CD14-positive monocyte (primary cell): ENCODE results near the gene NSG1. TPM values are rescaled to one million over a fixed set of nuclear protein-coding genes. Genes with fewer than 3 reads are reported as not detected.

Experiments used
- DNase-seq, 3 donors: peaks; one replicate each; pipeline ENCODE4 v3.0.0-alpha.2; 2011 to 2022
- H2AFZ ChIP-seq: 2 replicates; pipeline ENCODE4 v1.6.0; 2012; ENCODE audit warnings: mild to moderate bottlenecking, low read depth, low read length, inconsistent platforms; ENCODE audit not compliant: insufficient read depth, poor library complexity, severe bottlenecking
- H3K27ac ChIP-seq, 2 donors: 1 replicate in 1 of 2; 2 replicates in 1 of 2; pipeline ENCODE4 v1.5.1; 2012 to 2013; ENCODE audit warnings: low read length in 2 of 2, control low read depth in 1 of 2, inconsistent platforms in 1 of 2, low read depth in 1 of 2, mild to moderate bottlenecking in 1 of 2
- H3K27me3 ChIP-seq, 2 donors: one replicate each; pipeline versions ENCODE4 v1.6.0 to v1.6.1; 2011 to 2013; ENCODE audit warnings: low read length in 2 of 2; ENCODE audit not compliant: control insufficient read depth in 2 of 2, insufficient read depth in 2 of 2
- H3K36me3 ChIP-seq, 2 donors: replicated peaks in 1 of 2; 1 replicate in 1 of 2; 2 replicates in 1 of 2; pipeline versions ENCODE4 v1.5.1 to v1.6.1; 2012 to 2013; ENCODE audit warnings: low read length in 2 of 2, control low read depth in 1 of 2, inconsistent platforms in 1 of 2, mild to moderate bottlenecking in 1 of 2; ENCODE audit not compliant: insufficient read depth in 2 of 2, control insufficient read depth in 1 of 2
- H3K4me1 ChIP-seq, 2 donors: 1 replicate in 1 of 2; 2 replicates in 1 of 2; pipeline versions ENCODE4 v1.5.1 to v1.6.1; 2012 to 2013; ENCODE audit warnings: low read length in 2 of 2, control low read depth in 1 of 2, inconsistent platforms in 1 of 2, mild to moderate bottlenecking in 1 of 2, moderate library complexity in 1 of 2; ENCODE audit not compliant: insufficient read depth in 2 of 2, control insufficient read depth in 1 of 2
- H3K4me2 ChIP-seq: replicated peaks from 2 replicates; pipeline ENCODE3; 2012; ENCODE audit warnings: low read length, moderate library complexity, mild to moderate bottlenecking; ENCODE audit not compliant: poor library complexity, severe bottlenecking; ENCODE audit errors: extremely low read depth
- H3K4me3 ChIP-seq, 3 experiments: fragments of 200-600 bp in 1 of 3; sonication (generic) in 1 of 3; replicated peaks in 1 of 3; 1 replicate in 2 of 3; 2 replicates in 1 of 3; pipeline ENCODE4 v1.5.1; 2011 to 2013; ENCODE audit warnings: low read length in 3 of 3, mild to moderate bottlenecking in 3 of 3, control low read depth in 2 of 3, low read depth in 2 of 3, inconsistent platforms in 1 of 3, moderate library complexity in 1 of 3
- H3K79me2 ChIP-seq: 2 replicates; pipeline ENCODE4 v1.6.0; 2012; ENCODE audit warnings: mild to moderate bottlenecking, control low read depth, inconsistent platforms, low read length, moderate library complexity; ENCODE audit not compliant: insufficient read depth
- H3K9ac ChIP-seq: 2 replicates; pipeline ENCODE4 v1.6.0; 2017; ENCODE audit warnings: low read length, mild to moderate bottlenecking; ENCODE audit not compliant: insufficient read depth, poor library complexity, severe bottlenecking
- H3K9me3 ChIP-seq, 2 donors: replicated peaks in 1 of 2; 1 replicate in 1 of 2; 2 replicates in 1 of 2; pipeline versions ENCODE4 v1.5.1 to v1.6.1; 2012 to 2013; ENCODE audit warnings: low read length in 2 of 2, control low read depth in 1 of 2; ENCODE audit not compliant: control insufficient read depth in 1 of 2, insufficient read depth in 1 of 2
- H4K20me1 ChIP-seq: 2 replicates; pipeline ENCODE4 v1.6.0; 2012; ENCODE audit warnings: mild to moderate bottlenecking, low read length, control low read depth, moderate library complexity; ENCODE audit not compliant: insufficient read depth
- H3K27ac Mint-ChIP-seq, 7 donors: one replicate each; pipeline ENCODE4 v1.8.0; 2020; ENCODE audit warnings: mild to moderate bottlenecking in 7 of 7, mixed read lengths in 7 of 7, moderate library complexity in 6 of 7, inconsistent platforms in 2 of 7
- H3K27me3 Mint-ChIP-seq, 3 donors: one replicate each; pipeline ENCODE4 v1.8.0; 2021 to 2022; ENCODE audit warnings: low read depth in 3 of 3, mild to moderate bottlenecking in 3 of 3, mixed read lengths in 3 of 3, moderate library complexity in 3 of 3, inconsistent platforms in 1 of 3
- H3K36me3 Mint-ChIP-seq, 2 donors: one replicate each; pipeline ENCODE4 v1.8.0; 2020; ENCODE audit warnings: mixed read lengths in 2 of 2, inconsistent platforms in 1 of 2, mild to moderate bottlenecking in 1 of 2
- H3K4me1 Mint-ChIP-seq: one replicate; pipeline ENCODE4 v1.8.0; 2020; ENCODE audit warnings: mild to moderate bottlenecking, mixed read lengths
- H3K4me3 Mint-ChIP-seq, 2 donors: one replicate each; pipeline ENCODE4 v1.8.0; 2020; ENCODE audit warnings: mild to moderate bottlenecking in 2 of 2, mixed read lengths in 2 of 2, moderate library complexity in 1 of 2
- H3K9me3 Mint-ChIP-seq, 7 donors: one replicate each; pipeline ENCODE4 v1.8.0; 2020 to 2022; ENCODE audit warnings: mixed read lengths in 7 of 7, mild to moderate bottlenecking in 6 of 7, moderate library complexity in 6 of 7, inconsistent platforms in 2 of 7
- WGBS: methylation state at CpG from one replicate; pipeline ENCODE4 v1.1.5; 2013; ENCODE audit warnings: missing lambda C conversion rate; ENCODE audit not compliant: insufficient coverage; 5-methylcytosine and 5-hydroxymethylcytosine counted together
- intact Hi-C, 2 donors: fragments of 100-400 bp; cut with micrococcal nuclease; formaldehyde crosslinking; loops; one replicate each; pipeline versions ENCODE4 v1.15.0 to v1.15.1; 2023
- polyA plus RNA-seq, 3 donors: library from polyadenylated mRNA; depleted of rRNA in 1 of 3; unstranded in 2 of 3; stranded (reverse) in 1 of 3; fragments of 300-500 nt in 2 of 3; fragments of >200 nt in 1 of 3; fragmentation: Illumina TruSeq in 2 of 3; gene quantifications; 1 replicate in 2 of 3; 2 replicates in 1 of 3; pipeline ENCODE4 v1.2.3, GENCODE V29; 2012 to 2021
- TF ChIP-seq, protein P1 (sequence below): fragments of 200-600 bp; IDR thresholded peaks from one replicate; pipeline ENCODE4 v1.8.0; 2022; ENCODE audit warnings: antibody characterized with exemption, mild to moderate bottlenecking

Gene NSG1
- polyA plus RNA-seq, 3 donors = 0.10 TPM; not detected in 2

DNA sequence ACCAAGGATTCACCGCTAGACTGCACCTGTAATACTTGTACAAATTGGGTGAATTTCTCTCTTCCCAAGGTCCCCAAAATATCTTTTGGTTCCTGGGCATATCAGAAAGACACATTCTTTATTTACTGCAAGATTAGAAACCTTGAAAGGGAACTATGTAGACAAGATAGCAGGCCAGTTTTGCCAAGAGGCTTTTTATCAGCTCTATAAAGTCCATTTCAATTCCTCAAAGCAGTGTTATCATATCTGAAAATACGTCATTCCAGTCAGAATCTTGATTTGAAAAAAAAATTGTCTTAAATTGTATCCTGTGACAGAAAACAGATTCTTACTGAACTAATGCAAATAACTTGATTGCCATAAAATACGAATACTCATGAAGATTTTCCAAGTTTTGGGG is 37.0 kb upstream of the NSG1 start:
- no peak for DNase-seq
- H3K79me2 ChIP-seq = no peaks in the 10 kb centered on the region
- H3K9me3 ChIP-seq = no peaks in the 10 kb centered on the region
- no peak overlapping the region for H2AFZ ChIP-seq
- Mint-ChIP-seq H3K4me1 (no peaks in the 10 kb centered on the region), H3K27ac (no peak overlapping the region), H3K27me3 (peaks cover 4 to 18% (median 16%) of the 10 kb centered on the region in 3 donors), H3K9me3 (peaks cover 0 to 7% (median 3%) of the 10 kb centered on the region in 7 donors), H3K36me3 (no peaks in the 10 kb centered on the region), H3K4me3 (no peak overlapping the region)
- H3K27ac ChIP-seq = no peak overlapping the region
- no peak overlapping the region for H3K4me2 ChIP-seq
- no peak overlapping the region for H3K4me3 ChIP-seq
- no peaks in the 10 kb centered on the region for H3K27me3 ChIP-seq
- intact Hi-C loops = no loop called here
- H3K9ac ChIP-seq = no peak overlapping the region
- no peaks in the 10 kb centered on the region for H3K4me1 ChIP-seq
- no peaks in the 10 kb centered on the region for H3K36me3 ChIP-seq
- no CpG with 5 or more reads among the region's 3 CpGs for WGBS
- TF ChIP-seq, protein P1, sequence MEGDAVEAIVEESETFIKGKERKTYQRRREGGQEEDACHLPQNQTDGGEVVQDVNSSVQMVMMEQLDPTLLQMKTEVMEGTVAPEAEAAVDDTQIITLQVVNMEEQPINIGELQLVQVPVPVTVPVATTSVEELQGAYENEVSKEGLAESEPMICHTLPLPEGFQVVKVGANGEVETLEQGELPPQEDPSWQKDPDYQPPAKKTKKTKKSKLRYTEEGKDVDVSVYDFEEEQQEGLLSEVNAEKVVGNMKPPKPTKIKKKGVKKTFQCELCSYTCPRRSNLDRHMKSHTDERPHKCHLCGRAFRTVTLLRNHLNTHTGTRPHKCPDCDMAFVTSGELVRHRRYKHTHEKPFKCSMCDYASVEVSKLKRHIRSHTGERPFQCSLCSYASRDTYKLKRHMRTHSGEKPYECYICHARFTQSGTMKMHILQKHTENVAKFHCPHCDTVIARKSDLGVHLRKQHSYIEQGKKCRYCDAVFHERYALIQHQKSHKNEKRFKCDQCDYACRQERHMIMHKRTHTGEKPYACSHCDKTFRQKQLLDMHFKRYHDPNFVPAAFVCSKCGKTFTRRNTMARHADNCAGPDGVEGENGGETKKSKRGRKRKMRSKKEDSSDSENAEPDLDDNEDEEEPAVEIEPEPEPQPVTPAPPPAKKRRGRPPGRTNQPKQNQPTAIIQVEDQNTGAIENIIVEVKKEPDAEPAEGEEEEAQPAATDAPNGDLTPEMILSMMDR = no peak
- no peaks in the 10 kb centered on the region for H4K20me1 ChIP-seq

DNA sequence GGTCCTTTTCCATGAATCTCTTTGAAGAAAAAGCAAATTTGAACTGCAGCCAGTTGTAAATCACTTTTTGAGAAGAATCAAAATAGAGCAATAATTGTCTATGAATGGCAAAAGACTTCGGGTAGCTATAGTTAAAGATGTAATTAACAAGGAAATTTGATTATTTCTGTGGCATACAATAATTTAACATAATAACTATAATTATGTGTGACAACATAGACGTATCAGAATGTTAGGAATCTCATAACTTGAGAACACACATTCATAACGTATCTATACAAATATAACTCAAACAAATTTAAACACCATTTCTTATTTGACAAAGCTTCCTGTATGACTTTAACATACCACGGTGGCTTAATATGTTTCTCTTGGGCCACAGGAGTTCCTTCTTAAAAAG is 36.0 kb upstream of the NSG1 start:
- Histone ChIP-seq H3K27me3 (no peaks in the 10 kb centered on the region), H3K4me1 (no peaks in the 10 kb centered on the region), H3K4me3 (no peak overlapping the region), H3K27ac (no peak overlapping the region), H3K79me2 (no peaks in the 10 kb centered on the region), H3K9me3 (no peaks in the 10 kb centered on the region), H4K20me1 (no peaks in the 10 kb centered on the region), H3K9ac (no peak overlapping the region), H2AFZ (no peak overlapping the region), H3K4me2 (no peak overlapping the region), H3K36me3 (no peaks in the 10 kb centered on the region)
- H3K27me3 Mint-ChIP-seq = peaks cover 2 to 21% (median 17%) of the 10 kb centered on the region in 3 donors
- no peaks in the 10 kb centered on the region for H3K36me3 Mint-ChIP-seq
- intact Hi-C loops = no loop called here
- DNase-seq = no peak
- 60% methylated on average over 1 of the region's 4 CpGs for WGBS
- no peaks in the 10 kb centered on the region for H3K4me1 Mint-ChIP-seq
- H3K4me3 Mint-ChIP-seq = no peak overlapping the region
- TF ChIP-seq, protein P1 = no peak
- H3K27ac Mint-ChIP-seq = no peak overlapping the region
- H3K9me3 Mint-ChIP-seq = peaks cover 0 to 7% (median 3%) of the 10 kb centered on the region in 7 donors
